Endometrial microvascular endothelial cells (primary cell): ENCODE results near the gene SLC35F5. TPM values are rescaled to one million over a fixed set of nuclear protein-coding genes. Genes with fewer than 3 reads are reported as not detected.

Source experiments
- in situ Hi-C: cut with HindIII; loops from 2 replicates; pipeline ENCODE4 v1.10.0; 2017; ENCODE audit warnings: low sequenced_read_pairs, low pct_unique_long_range_greater_than_20kb; ENCODE audit errors: inconsistent ontology term
- total RNA-seq: library from RNA; depleted of rRNA; stranded (reverse); fragments of >200 nt; gene quantifications from one replicate; pipeline ENCODE4 v1.2.3, GENCODE V29; 2015; ENCODE audit errors: inconsistent ontology term

The SLC35F5 gene
- 84.1 TPM for total RNA-seq

- in situ Hi-C loops: loop anchor here (25.0 kb wide), 1 partner anchor 131 kb away; the partner anchor contains the start of gene ACTR3
Measured at GRCh38 chr2:113756355-113757137, at the start of gene SLC35F5. Gene SLC35F5 (minus strand): TSS chr2:113756642. CDS start chr2:113756409, 233 bp downstream.

- in situ Hi-C loops: no loop called here
Measured at GRCh38 chr2:113799375-113799774, 42.9 kb upstream of the SLC35F5 start.

- in situ Hi-C loops: no loop called here
Measured at GRCh38 chr2:113797237-113797636, 40.8 kb upstream of the SLC35F5 start.

GRCh38 chr2:113796592-113797175 lies 40.2 kb upstream of the SLC35F5 start:
- in situ Hi-C loops: no loop called here

- in situ Hi-C loops: no loop called here
Measured at GRCh38 chr2:113795405-113795920, 39.0 kb upstream of the SLC35F5 start.

GRCh38 chr2:113791697-113792590 lies 35.5 kb upstream of the SLC35F5 start:
- in situ Hi-C loops: no loop called here

GRCh38 chr2:113784823-113785744 lies 28.6 kb upstream of the SLC35F5 start:
- in situ Hi-C loops: no loop called here

GRCh38 chr2:113780472-113780871 lies 24.0 kb upstream of the SLC35F5 start:
- in situ Hi-C loops: no loop called here

GRCh38 chr2:113777371-113777770 lies 20.9 kb upstream of the SLC35F5 start:
- in situ Hi-C loops: no loop called here

- in situ Hi-C loops: no loop called here
Measured at GRCh38 chr2:113776949-113777348, 20.5 kb upstream of the SLC35F5 start.

- in situ Hi-C loops: loop anchor here (25.0 kb wide), 1 partner anchor 113 kb away; the partner anchor contains the start of gene ACTR3
Measured at GRCh38 chr2:113774616-113775015, 18.2 kb upstream of the SLC35F5 start.

GRCh38 chr2:113770929-113771328 lies 14.5 kb upstream of the SLC35F5 start:
- in situ Hi-C loops: loop anchor here (25.0 kb wide), 1 partner anchor 116 kb away; the partner anchor contains the start of gene ACTR3

GRCh38 chr2:113769555-113769954 lies 13.1 kb upstream of the SLC35F5 start:
- in situ Hi-C loops: loop anchor here (25.0 kb wide), 1 partner anchor 118 kb away; the partner anchor contains the start of gene ACTR3

GRCh38 chr2:113768770-113769169 lies 12.3 kb upstream of the SLC35F5 start:
- in situ Hi-C loops: loop anchor here (25.0 kb wide), 1 partner anchor 119 kb away; the partner anchor contains the start of gene ACTR3

GRCh38 chr2:113767811-113768460 lies 11.5 kb upstream of the SLC35F5 start:
- in situ Hi-C loops: loop anchor here (25.0 kb wide), 1 partner anchor 119 kb away; the partner anchor contains the start of gene ACTR3

GRCh38 chr2:113765276-113765675 lies 8.8 kb upstream of the SLC35F5 start:
- in situ Hi-C loops: loop anchor here (25.0 kb wide), 1 partner anchor 122 kb away; the partner anchor contains the start of gene ACTR3
